ENCODE results near the gene CDK5RAP2.

DNA sequence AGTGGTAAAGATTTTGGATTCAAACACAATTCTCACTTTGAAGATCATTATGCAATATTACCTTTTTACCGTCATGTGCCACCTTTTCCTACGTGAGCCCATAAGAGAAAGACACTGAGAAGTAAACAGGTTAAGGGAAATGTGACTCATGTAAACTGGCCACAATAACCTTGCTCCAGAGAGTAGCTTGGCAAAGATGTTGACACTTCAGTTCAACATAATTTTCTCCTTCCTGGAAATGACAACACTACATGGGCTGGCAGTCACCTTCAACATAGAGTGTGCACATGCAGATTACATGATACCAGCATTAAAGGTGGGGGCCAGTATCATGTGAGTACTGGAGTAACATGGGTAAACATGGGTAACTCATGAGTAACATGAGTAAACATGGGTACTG is 141.9 kb downstream of the CDK5RAP2 start:
- TF ChIP-seq POLR2AphosphoS5 (IDR thresholded peaks at IDR 0.05; ENCODE audit: borderline replicate concordance, low read depth, low read length) (no peak), EZH2 (IDR thresholded peaks at IDR 0.05) (no peak)
